ENCODE measurements around the gene EAPP.

GRCh38 chr14:34539407-34540180 lies at the start of gene EAPP:
- TF ChIP-seq CTCF (conservative IDR thresholded peaks at IDR 0.05) (no peak), EZH2 (IDR thresholded peaks at IDR 0.05; ENCODE audit: low read depth) (no peak)

Measured in PC-9 (cell line).